ENCODE data around the gene PDE4D.
"Not testable (repeated sequence)": the region's sequence is repeated elsewhere in the genome, so short reads cannot be mapped to it uniquely, and the experiment has no call there.

PDE4D gene

DNA sequence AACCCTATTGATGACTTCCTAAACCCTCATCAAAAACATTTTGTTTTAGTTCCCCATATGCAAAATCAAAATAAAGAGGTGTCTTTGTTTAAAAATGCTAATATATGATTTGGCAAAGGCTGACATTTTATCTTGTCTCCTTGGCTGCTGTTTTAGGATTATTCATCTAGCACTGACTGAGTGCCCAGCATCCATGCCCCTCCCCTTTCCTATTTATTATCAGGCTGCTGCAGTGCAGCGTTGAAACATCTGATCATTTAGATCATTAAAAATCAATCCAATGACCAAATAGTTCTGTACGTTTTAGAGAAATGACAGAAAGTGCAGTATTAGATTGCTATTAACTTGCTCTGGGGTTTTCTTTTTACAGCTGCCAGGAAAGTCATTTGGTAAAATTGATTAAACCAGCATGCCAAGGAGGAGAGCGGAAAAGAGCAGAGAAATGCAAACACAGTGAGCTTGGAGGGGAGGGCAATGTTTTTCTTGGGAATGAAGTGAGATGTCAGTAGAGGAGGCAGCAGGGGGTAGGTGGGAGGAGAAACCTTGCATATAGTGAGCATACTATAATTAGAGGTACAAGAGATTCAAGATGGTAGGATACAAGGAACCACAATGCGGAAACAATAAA is 286.3 kb downstream of the PDE4D start:
- no peak for DNase-seq (ENCODE audit: low read depth)

DNA sequence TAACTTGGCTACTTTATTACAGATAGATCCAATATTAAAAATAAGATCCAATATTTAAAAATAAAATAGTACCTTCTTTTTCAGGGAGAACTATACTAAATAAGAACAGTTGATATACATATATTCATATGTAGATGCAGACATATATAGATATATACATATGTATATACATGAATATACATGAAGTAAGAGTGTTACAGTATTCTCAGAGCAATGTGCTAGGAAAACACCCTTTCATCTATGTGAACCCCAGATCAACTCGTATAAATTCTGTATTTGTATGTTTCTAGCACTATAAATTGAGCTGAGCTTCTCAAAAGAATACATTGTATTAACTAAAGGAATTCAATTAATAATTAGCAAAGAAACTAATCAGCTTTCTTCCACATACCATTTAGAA is 287.6 kb downstream of the PDE4D start:
- DNase-seq (ENCODE audit: low read depth): no peak

DNA sequence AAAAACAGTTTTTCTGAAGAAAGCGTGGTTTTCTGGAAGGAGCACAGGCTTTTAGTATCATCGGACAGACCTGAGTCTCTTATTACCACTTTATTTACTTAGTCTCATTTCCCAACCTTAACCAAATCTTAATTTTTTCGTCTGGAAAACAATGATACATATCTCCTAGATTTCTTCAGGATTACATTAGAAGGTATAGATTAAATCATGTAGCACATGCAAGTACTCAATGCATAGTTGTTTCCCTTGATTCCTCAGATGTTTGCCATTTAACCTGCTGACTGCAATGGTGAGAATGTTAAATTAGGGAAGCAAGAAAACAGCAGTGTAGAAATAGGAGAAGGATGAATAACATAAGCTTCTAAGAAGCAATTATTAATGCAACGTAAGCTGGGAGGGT is 289.4 kb downstream of the PDE4D start:
- no peak for DNase-seq (ENCODE audit: low read depth)

DNA sequence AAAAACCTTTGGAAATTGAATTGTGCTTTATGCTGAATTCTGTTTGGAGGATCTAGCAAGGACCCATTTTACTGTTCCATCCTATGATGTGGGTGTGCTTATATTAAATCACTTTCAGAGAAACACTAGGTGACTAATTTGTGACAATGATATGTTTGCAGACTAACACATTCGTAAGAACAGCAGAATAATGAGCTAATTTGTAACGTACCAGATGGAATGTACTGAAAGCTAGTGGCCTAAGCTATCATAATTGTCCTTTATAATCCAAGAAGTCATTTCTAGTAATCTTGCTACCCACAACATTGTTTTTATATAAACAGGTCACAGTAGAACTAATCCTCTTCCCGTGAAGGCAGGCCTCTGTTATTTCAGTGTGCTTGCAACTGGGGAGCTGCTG is 292.5 kb downstream of the PDE4D start:
- no peak for DNase-seq (ENCODE audit: low read depth)

DNA sequence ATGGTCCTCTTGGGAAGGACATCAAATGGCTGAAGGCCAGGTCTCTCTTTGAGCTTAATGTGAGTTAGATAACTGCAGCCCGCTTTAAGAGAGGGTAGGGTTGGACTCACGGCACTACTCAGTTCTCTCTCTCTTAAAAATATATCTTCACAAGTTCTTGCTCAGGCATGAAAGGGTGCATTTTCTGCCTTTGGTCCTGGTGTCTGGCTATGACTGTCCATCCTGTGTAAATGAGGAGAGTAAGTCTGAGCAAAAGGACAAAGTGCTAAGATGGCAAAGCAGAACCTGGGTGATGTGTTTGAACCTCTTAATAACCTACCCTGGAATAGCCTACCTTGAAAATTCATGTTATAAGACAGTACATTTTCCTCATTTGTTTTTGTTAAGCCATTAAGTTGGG is 293.4 kb downstream of the PDE4D start:
- no peak for DNase-seq (ENCODE audit: low read depth)

DNA sequence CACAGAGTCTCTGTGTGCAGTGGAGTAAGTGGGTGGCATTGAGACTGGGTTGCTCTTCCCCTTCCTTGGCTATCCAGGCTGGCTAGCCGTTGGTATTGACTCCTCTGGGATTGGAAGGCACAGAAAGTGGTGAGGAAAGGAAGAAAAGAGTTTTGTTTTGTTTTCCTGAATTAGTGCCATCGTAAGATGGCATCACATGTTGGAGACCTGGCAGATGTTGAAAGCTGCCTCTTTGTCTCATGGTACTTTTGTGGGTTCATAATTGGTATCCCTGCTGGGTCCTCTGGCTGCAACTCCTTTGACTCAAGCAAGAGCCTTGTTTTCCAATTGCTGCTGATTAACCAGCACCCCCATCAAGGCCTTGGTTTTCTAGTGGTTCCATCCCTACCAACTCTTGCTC is 293.8 kb downstream of the PDE4D start:
- no peak for DNase-seq (ENCODE audit: low read depth)

DNA sequence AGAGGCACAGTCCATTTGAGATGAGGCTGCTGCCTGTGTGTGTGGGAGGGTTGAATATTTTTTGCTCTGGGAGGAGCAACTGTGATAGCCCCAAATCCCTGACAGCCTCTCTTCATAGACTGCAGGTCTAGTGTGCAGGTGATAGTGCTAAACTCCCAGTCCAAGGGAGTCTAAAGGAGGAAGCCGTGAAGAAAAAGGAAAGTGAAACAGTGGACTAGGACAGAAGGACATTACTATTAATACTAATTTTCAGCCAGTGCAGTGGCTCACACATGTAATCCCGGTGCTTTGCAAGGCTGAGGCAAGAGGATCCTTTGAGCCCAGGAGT is 295.0 kb downstream of the PDE4D start:
- no peak for DNase-seq (ENCODE audit: low read depth)

DNA sequence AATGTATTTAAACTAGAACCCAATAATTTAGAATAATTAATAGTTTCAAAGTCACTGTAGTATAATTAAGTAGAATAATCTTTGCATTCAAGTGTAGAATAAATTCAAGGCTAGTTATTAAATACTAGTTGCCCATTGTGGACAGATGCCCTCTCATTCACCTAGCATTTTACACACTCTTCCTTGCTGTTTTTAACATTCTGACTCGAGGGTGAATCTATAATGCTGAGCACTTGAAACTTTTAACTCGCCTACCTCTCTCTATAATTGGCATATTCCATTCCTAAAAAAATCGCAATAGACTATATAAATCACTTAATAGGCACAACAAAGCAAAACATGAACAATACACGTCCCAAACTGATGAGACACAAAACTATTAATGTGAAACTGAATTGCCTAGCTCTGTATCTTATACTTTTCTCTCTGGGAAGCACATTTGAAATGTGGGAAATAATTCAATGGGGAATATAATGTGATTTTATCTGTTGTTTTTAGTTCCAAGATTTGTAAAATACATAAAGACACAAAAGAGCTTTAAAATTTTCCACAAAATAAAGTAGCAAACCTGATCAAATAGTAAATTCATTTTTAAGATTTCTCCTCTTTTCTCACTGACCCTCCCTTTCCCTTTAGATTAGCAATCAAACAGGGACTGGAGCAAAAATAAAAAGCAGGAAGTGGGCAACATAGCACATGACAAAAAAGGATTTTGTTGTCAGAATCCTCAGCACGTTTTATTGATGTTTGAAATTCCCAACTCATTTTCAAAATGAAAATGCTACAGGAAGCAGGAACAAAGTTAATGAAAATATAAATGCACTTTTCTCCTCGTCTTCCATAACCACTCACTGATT is 295.6 kb downstream of the PDE4D start:
- DNase-seq (ENCODE audit: low read depth): no peak

DNA sequence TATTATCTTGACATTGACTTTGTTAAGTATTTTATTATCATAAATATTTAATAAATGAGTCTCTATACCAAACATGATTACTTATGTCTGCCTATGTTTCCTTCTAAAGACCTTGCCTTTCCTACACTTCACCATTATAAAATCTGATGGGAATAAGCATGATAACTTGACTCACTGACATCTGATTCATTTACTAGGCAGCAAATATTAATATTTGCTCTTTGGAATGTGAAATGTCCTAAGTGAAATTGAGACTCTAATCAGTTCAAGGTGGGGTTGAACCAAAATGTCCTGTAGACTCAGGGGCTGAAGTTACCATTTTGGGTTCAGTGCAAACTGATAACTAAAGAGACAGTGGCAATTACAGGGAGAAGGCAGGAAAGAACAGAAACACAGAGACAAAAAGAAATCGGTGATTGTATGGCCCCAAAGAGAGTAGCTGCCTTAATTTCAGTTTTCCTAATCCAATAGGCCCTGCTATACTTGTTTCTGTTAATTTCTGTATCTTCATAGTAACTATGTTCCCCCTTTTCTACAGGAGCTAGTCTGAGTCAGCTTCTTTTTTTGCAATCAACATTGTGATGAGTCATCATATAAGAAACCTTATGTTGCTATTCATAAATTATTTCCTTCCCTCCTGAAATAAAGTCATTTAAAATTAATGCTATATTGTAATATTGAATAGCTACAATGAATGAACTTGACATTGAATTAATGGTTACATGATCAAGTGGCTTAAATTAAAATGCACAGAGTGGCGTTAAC is 296.8 kb downstream of the PDE4D start:
- DNase-seq (ENCODE audit: low read depth): no peak

DNA sequence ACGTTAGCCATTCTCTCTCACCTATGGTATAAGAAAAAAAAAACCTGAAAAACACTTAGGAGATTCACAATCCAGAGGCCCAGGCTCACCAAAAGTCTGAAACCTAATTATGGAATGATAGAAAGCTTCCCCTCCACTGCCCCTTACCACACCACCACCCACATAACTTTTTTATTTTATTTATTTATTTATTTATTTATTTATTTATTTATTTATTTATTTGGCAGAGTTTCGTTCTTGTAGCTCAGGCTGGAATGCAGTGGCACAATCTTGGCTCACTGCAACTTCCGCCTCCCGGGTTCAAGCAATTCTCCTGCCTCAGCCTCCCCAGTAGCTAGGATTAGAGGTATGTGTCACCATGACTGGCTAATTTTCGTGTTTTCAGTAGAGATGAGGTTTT is 299.4 kb downstream of the PDE4D start:
- not testable (repeated sequence) for DNase-seq (ENCODE audit: low read depth)

DNA sequence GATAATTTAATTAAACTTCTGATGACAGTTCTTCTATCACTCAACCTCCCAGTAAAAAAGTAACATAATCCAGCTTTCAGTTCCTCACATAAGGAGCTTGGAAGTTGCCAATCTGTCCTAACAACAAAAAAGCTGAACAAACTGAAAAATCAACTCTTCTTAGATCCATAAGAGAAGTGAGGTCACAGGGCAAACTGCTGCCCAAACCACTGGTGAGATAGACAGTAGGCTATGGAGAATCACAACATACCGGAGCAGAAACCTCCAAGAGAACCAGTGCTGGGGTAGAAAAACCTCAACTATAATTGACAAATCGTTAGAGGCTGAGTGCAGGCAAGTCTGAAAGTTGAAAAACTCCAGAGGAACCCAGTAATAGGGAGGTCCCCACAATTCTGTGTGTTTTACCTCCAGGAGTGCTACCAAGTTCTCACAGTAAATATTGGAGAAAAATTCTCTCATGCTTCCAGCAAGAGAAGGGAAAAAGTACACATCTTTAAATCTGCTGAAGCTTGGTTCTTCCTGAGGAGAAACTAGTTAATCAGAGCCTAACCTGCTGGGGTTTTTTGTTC is 300.0 kb downstream of the PDE4D start:
- no peak for DNase-seq (ENCODE audit: low read depth)

DNA sequence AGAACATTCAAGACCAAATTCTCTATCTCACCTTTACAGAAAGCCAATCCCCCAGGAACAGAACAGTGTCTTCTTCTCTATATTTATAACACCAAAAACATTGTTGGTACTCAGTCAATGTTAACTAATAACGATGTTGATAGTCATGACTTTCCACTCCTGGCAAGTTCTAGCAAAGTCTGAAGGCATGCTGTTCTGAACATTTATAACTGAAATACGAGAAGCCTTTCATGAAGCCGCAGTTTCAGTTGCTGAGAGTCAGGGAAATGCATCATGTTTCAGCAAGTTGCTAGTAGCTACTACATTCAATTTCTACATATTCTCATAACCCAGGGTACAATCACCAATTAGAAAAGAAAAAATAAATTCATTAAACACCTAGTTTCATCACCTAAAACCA is 301.4 kb downstream of the PDE4D start:
- no peak for DNase-seq (ENCODE audit: low read depth)

DNA sequence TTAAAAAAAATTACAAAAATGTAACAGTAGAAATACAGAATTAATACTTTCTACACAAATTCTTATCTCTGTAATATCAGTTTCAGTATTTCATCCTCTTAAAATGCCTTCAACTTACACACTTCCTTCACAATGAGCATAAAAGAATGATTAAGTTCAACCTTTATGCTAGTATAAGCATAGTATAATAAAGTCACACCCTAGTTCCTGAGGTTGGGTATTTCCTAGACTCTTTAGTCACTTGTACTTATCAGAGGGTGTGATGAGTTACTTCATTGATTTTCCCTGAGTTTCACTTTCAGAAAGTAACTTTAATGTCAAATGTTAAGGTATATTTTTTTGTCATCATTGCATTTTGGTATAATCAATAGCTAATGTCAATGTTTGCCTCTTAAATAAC is 302.4 kb downstream of the PDE4D start:
- DNase-seq (ENCODE audit: low read depth): no peak

DNA sequence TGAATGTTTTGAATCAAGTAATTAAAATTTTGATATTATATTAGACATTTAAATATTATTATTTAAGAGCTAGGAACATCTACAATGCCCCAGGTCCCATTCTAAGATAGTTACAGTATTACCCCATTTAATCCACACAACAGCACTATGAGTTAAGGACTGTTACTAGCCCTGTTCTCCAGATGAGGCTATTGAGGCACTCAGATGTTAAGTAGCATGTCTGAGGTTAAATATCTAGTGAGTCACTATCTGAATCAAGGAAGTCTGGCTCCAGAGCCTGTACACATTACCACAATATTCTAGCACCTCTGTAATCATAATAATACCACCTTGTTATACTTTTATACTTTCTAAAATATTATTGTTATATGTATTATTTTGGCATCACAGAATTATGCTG is 304.6 kb downstream of the PDE4D start:
- no peak for DNase-seq (ENCODE audit: low read depth)

DNA sequence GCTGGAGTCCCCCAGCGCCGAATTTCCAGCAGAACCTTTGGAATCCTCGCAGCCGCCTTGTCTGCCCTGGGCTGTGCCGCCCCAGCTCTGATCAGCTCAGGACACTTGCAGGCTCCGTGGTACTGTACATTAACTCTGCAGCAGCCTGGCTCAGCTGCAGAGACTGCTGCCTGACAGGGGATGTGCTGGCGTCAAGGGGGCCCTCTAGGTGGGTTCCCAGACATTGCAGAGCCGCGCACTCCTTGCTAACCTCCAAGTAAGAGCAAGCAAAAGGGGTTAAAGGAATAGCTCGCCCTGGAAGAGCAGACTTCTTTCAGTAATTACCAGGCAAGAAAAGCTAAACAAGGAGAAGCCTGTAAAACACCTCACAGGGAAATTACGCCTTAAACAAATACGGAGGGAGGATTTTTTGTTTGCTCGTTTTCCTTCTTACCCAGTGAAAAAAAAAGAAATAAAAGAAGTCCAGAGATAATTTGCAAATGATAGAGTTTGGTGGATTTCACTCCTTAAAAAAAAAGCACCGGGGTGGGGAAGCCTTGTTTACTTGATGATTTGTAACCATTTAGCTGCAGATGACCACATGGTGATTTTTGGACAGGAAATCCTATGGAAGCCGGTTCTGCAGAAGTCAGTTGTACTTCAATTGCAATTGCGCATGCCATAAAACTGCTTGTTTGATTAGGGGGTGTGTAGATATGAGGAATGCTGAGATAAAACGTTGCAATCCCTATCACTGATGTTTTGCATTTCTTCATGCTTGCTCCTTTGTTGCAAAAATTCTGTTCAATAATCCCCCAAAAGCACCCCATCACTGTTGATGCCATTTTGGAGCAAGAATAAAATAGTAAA is 305.8 kb downstream of the PDE4D start:
- peak; percentile 37 for DNase-seq (ENCODE audit: low read depth)

DNA sequence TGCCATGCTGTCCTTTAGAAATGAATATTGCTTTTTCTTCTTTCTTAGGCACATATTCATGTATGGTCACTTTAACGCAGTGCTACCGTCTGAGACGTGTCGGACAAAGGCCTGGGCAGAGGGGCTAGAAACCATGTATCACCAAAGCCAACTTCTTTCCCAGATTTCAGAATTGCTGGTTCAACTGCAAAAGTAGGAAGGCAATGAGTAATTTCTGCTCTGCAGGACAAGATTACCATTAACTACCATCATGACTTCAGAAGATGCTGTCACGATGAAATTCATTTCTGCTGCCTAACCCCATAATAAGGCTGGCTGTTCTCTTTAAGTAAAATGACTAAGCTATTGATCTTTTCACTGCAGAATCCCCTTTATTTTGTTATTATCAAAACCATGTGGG is 306.7 kb downstream of the PDE4D start:
- no peak for DNase-seq (ENCODE audit: low read depth)

DNA sequence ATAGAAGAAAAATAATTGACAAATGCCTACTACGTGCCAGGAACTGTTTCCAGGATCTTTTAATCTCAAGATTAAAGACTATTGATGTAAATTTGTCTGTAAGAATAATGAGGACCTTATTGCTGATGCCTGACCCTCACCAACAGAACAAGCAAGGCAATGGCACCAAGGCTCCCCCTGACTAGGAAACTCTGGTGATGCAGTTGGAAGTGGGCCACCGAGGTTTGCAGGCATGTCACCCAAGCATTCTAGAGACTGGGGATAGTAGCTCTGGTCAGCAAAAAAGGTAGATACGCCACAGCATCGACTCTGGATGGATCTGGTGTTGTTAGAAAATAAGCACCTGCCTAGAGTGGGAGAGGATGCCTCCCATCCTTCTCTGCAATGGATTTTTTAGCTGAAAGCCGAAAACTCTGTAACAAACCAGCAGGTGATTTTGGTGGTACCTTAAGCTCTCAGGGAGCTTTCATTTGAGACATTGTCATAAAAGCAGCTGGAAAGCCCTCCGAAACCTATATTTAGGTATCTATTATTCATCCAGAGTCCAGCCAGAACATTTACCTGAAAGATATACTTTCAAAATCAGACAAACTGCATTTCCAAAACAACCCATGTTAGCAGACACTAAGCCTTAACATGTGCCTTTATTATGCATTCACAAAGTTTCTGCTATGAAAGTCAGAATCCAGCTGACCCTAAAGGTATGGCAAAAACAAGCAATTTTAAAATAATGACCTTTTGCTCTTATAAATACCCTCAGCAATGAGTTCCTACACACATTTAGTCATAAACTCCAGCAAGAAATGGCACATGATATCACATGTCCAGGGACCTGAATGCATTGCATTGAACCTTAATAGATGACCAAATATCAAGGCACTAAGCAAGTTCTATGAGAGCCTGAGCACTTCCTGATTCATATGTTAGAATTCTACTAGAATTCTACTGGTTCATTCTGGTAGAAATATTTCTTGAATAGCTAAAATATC is 308.4 kb downstream of the PDE4D start:
- DNase-seq (ENCODE audit: low read depth): no peak

DNA sequence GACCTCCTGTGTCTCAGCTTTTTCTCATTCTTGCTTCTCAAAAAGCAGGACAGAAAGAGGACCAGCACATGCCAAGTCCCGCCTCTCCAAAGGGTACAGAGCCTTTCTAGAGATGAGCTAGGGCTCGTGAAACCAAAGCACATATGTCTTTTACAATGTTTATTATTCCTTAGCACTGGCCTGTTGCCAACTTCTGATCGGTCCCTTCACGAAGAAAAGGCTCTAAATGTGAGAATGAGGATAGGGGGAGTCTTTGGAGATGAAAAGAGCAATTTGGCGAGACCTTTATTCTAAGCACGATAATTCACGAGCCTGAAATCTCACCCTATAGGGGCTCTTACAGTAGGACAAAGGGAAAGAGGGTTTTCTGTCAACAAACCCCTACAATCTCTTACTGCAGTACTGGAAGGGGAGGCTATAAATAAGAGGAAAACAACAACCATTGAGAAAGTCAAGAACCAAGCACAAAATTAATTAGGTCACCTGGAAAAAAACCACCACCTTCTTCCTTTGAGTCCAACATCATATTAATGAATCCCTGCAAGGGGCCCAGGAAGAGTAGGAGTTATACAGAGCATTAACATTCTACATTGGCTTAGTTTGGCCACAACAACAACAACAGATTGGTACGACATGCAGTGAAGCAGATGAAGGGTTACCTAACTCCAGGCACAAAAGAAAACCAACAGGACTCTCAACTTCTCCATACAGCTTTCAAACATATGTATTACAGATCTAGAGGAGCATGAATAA is 309.5 kb downstream of the PDE4D start:
- no peak for DNase-seq (ENCODE audit: low read depth)

DNA sequence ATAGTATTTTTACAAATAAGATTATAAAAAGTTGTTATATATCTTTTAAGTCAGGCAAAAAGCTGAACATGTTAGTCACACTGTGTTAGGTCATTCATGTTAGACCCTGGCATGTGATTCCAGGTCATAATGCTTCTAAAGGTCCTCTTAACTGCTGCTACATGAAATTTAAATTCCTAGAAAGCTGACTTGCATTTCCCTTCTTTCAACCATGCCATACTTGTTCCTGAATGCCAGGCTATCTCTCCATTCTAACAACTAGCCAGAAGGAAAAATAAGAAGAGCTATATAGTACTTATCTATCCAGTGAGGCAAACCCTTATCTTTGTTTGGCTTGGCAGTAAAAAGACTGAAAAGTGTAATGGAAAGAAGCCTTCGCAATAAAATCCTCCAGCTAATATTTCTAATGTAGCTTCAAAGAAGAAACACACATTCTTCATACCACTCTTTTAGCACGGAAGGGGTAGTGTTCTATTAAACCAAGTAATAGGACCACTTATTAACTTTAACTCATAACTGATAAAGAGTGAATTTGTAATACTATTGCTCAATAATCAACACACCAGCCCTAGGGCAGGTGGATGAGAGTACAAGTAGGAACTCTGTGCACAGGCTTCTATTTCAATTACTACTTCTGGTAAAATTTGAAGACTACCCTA is 310.2 kb downstream of the PDE4D start:
- DNase-seq (ENCODE audit: low read depth): no peak

Measured in GM04504 (cell line).